RPMI7951 (cell line): ENCODE results near the gene VPS39. TPM values are rescaled to one million over a fixed set of nuclear protein-coding genes. Genes with fewer than 3 reads are reported as not detected.
A peak's percentile ranks its signal among the peaks of the same experiment; 100 is the strongest.
"Not testable (repeated sequence)": the region's sequence is repeated elsewhere in the genome, so short reads cannot be mapped to it uniquely, and the experiment has no call there.

Source experiments
- DNase-seq: peaks from one replicate; pipeline ENCODE4 v3.0.0-alpha.2; 2012; ENCODE audit warnings: low read depth
- total RNA-seq: library from RNA; depleted of rRNA; stranded (reverse); fragments of >200 nt; shearing (Covaris generic); gene quantifications from 2 replicates; pipeline ENCODE4 v1.2.3, GENCODE V29; 2014; rRNA removed

VPS39 gene, protein sequence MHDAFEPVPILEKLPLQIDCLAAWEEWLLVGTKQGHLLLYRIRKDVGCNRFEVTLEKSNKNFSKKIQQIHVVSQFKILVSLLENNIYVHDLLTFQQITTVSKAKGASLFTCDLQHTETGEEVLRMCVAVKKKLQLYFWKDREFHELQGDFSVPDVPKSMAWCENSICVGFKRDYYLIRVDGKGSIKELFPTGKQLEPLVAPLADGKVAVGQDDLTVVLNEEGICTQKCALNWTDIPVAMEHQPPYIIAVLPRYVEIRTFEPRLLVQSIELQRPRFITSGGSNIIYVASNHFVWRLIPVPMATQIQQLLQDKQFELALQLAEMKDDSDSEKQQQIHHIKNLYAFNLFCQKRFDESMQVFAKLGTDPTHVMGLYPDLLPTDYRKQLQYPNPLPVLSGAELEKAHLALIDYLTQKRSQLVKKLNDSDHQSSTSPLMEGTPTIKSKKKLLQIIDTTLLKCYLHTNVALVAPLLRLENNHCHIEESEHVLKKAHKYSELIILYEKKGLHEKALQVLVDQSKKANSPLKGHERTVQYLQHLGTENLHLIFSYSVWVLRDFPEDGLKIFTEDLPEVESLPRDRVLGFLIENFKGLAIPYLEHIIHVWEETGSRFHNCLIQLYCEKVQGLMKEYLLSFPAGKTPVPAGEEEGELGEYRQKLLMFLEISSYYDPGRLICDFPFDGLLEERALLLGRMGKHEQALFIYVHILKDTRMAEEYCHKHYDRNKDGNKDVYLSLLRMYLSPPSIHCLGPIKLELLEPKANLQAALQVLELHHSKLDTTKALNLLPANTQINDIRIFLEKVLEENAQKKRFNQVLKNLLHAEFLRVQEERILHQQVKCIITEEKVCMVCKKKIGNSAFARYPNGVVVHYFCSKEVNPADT
- 28.1 and 29.0 TPM in 2 replicates for total RNA-seq

- peak; percentile 87 for DNase-seq
Measured at GRCh38 chr15:42207674-42208579, at the start of gene VPS39. VPS39 (minus strand) TSS chr15:42208304; CDS start chr15:42208153, 151 bp downstream.

GRCh38 chr15:42253300-42253699 lies 45.2 kb upstream of the VPS39 start:
- DNase-seq = no peak

GRCh38 chr15:42240823-42241222 lies 32.7 kb upstream of the VPS39 start:
- no peak for DNase-seq

DNA sequence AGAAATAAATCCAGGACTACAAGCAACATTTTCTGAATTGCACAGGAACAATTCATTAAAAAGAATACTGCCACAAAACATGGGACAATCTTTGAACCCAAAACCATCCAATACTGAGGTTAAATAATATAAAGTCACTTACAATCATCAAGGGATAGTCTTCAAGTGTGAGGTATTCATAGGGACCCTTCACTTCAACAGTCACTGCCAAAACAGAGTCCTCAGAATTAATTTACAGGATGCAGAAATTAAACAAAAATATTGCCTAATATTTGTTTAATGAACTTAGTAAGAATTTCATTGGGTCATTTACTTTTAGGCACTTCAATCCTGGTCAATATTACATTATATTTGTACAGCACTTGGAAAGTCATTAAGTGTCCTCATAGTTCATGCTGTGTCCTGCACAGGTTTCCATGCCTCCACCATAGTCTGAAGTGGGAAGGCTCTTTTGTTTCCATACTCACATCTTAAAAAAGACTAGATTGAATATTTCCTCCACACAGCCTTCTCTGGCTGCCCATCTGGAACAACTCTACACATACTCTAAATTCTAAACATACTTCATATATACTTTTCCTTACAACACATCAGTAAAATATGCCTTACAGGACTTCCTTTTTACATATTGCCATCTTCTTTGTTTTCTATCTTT lies 31.6 kb upstream of the VPS39 start:
- no peak for DNase-seq

GRCh38 chr15:42233107-42233506 lies 25.0 kb upstream of the VPS39 start:
- DNase-seq = no peak

GRCh38 chr15:42232606-42233005 lies 24.5 kb upstream of the VPS39 start:
- DNase-seq = no peak

- no peak for DNase-seq
Measured at GRCh38 chr15:42231088-42231487, 23.0 kb upstream of the VPS39 start.

GRCh38 chr15:42228981-42229380 lies 20.9 kb upstream of the VPS39 start:
- DNase-seq = not testable (repeated sequence)

DNA sequence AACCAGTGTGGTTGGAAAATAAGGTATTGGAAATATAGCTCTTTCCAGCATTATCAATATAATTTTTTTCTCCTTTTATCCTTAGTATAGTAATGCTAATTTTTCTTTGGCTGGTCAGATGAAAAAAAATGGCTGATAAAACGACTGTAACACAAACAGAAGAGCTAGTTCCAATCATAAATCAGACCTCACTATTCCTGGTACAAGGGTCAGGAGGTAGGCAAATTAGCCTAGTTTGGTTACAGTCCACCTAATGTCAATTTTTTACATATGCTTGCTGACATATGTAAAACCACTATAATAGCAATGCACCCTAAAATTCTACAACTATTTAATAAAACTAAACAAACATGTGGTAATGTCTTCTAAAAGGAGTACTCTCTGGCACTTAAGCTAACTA lies 19.9 kb upstream of the VPS39 start:
- DNase-seq = no peak

DNA sequence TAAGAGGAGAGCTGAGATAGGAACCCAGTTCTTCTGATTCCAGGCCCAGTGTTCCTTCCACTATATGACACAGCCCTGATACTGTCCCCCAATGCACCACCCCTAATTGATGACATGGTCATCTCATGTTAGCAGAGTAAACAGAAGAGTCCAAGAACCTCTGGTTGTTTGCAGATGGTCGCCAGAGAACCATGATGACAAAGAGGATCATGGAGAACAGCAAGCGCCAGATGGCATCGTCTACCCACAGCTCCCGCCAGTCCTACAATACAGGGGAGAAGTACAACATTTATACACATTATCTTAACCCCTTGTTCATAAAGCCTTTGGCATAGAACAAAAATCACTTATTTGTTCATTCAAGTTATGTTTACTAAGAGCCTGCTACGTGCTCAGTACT lies 18.5 kb upstream of the VPS39 start:
- DNase-seq = no peak

GRCh38 chr15:42220216-42220615 lies 12.1 kb upstream of the VPS39 start:
- no peak for DNase-seq

DNA sequence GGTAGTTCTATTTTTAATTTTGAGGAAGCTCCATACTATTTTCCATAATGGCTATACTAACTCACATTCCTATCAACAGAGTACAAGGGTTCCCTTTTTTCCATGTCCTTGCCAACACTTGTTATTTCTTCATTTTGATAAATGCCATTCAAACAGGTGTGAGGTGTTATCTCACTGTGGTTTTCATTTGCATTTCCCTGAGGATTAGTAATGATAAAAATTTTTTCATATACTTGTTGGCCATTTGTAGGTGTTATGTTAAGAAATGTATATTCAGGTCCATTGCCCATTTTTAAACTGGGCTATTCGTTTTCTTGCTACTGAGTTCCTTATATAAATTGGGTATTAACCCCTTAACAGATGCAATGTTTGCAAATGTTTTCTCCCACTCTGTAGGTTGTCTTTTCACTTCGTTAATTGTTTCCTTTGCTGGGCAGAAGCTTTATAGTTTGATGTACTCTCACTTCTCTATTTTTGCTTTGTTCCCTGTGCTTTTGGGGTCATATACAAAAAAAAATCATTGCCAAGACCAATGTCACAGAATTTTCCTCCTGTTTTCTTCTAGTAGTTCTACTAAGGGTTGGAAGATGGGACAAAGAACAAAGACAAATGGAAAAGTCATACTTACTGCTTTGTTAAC lies 11.0 kb upstream of the VPS39 start:
- no peak for DNase-seq

- DNase-seq = no peak
Measured at GRCh38 chr15:42217568-42217967, 9.5 kb upstream of the VPS39 start.

GRCh38 chr15:42215913-42216829 lies 8.1 kb upstream of the VPS39 start:
- no peak for DNase-seq

GRCh38 chr15:42214600-42214999 lies 6.5 kb upstream of the VPS39 start:
- DNase-seq = no peak

DNA sequence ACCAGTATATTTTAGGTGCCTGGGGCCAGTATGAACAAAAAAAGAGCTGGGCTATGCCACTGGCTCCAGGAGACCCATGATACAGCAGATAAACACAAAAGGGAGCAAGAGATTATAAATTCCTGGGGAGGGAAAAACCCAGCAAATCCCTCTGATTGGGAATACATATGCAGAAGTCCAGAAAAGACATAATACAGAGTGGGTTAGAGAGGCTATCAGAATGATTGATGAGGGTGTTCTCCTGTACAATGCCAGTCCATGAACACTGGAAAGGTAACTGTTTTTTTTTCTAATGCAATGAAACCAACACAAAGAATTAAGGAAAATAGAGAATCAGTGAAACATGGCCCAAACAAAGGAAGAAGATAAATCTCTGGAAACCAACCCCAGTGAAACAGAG lies 5.4 kb upstream of the VPS39 start:
- DNase-seq = no peak

DNA sequence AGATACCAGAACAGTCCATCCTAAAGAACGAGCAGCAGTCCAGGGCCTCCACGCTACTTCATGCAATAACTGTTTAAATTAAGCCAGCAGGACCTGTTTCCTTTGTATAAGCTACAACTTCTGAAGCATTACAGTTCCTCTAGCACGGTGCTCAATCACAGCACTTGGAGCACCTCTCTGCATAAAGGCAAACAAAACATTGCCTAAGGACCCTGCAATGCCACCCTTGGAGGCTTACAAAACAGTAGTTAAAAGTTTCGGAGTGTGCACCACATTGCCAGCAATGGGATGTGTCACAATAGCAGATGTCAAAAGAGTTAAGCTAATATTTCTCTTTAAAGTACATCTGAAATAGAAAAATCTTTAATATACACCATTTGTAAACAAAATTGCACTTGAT lies 2.6 kb upstream of the VPS39 start:
- DNase-seq = no peak

DNA sequence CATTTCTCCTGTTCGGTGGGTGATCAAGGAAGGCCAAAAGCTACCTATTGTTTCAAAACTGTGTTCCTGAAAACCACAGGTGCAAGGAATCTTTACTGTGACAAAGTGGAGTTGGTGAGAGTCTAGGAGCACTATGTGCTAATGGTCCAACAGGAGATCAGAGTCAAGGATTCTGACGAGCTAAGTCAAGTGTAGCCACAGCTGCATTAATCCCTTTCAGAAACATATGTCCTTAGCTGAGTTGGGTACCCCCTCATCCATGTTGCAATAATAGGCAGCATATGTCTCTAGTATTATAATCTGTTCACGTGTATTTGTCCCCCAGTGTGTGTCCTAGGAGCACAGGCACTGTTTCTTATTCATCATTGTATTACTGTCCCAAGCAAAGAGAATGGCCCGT lies 1.7 kb downstream of the VPS39 start:
- DNase-seq = no peak

DNA sequence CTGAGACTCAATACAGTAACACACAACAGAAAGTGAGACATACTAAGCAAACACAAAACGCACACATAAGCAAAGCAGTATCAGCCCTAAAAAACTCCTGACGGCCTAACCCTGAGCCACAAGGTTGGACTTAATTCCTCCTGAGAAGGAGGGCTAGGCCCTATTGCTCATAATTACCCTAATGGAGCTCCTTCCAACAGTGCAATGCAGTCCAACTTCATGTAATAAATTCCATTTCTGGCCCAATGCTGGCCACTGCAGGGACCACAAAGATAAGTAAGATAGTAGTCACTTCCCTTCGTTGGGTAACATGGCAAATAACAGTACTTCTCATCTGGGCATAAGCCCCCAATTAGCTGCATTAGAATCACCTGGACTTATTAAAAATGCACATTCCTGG lies 4.2 kb downstream of the VPS39 start:
- no peak for DNase-seq

DNA sequence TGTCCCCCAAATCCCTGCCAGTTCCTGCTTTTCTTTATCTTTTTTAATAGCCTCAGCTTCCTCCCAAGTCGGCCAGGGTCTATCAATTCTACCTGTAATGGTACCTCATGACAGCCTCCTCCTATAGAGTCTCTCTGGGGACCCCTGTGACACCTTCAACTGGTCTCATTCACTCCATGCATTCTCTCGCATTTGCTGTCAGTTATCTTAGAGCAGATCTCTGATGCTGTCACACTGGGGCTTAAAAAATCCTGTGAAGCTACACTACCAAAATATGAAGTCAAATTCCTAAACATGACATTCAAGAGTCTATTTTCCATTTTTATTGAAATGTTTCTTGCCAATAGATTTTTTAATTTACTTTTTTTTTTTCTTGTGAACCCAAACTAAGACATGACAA lies 5.5 kb downstream of the VPS39 start:
- DNase-seq = no peak
